Fibroblast of skin of left biceps (primary cell): ENCODE measurements around the gene CELF4.

ENCODE experiments used
- DNase-seq, 2 experiments: peaks; one replicate each; pipeline ENCODE4 v3.0.0-alpha.2; 2013; ENCODE audit warnings: low read depth in 2 of 2

The CELF4 gene

DNA sequence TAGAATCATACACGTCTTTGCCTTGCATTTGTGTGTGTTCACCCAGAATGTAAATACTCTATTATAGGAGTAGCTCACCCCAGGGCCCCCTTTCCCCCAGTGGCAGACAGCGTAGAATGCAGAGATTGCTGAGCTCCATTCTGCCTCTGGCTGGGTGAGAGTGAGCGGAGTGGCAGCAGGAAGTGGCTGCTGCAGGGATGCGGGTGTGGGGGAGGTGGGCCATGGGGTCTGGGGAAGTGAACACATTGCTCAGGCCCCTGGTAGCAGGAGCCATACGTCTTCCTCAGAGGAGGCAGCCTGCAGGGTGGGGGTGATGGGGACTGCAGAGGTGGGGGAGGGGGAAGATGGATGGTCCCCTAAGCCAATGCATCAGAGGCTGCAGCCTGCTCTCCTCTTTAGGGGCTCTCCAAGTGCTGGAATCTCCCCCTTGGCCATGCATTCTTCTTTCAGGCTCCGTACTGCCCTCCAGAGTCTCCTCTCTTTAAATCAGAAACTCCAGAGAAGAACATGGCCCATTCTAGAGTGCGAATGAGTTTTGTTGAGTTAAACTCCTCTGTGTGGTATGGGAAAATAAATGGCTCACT, 72.2 kb downstream of the CELF4 start:
- no peak for DNase-seq

DNA sequence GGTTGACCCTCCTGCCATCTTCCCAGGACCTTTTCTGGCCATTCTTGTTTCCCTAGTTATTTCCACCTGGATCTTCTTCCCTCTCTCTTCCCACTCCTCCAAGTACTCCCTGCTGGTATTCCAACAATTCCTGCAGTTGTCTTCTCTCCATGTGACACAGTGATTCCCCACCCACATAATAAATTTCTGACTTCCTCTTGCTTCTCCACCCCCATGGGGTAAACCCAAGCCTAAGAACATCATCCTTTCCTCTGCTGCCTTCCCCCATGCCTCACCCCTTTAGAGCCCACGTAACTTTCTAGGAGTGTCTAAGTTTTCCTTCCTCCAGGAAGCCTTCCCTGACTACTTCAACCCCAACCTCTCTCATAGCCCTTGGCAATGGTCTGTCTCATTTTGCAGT, 72.6 kb downstream of the CELF4 start:
- DNase-seq: no peak

DNA sequence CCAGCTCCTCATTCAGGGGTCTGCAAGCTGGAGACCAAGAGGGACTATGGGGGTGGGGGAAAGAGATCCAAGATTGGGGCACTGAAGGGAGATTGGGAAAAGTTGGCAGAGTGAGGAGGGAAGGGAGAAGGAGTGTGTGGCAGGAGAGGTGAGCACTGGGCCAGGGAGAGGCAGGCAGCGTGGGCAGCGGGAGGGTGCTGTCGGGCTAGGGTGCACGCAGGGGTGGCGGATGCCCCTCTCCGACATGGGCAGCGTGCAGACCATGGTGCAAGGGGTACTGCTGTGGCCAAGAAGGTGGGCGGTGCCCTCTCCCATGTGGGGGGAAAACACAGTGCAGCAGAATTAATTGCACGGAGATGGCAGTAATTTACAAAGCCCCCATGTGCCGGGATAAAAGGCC, 74.1 kb downstream of the CELF4 start:
- DNase-seq: no peak

DNA sequence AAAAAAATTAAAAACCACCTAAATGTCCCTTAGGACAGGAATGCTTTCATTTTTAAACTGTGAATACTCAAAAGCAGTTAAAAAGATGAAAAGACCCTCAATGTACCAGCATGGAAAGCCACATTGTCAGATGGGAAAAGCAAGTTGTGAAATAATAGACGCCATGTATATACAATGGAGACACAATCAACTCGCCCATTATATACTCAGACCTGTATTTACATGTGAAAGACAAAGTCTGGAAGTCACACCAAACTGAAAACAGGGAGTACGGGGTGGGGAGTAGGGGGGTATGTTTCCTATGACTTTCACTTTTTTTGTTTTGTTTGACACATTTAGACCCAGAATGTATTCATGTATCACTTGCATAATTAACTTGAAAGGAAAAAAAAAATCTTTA, 75.6 kb downstream of the CELF4 start:
- DNase-seq: no peak

DNA sequence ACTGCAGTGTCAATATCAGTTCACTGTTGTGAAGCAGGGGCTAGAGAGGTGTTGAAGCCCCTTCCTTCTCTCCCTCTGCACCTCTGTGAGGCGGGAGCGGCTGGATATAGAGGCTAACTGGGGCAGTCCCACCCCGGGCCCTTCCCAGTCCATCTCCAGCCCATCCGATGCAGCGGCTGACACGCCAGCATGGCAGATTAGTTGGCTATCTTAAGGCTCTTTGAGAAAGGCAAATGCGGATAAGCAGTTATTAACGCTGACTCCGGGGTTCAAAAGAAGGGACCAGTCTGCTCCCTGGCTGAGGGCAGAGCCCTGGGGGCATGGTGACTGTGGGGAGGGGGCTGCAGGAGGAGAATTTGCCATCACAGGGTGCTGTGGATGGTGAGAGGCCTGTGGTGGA, 76.6 kb downstream of the CELF4 start:
- DNase-seq: no peak

DNA sequence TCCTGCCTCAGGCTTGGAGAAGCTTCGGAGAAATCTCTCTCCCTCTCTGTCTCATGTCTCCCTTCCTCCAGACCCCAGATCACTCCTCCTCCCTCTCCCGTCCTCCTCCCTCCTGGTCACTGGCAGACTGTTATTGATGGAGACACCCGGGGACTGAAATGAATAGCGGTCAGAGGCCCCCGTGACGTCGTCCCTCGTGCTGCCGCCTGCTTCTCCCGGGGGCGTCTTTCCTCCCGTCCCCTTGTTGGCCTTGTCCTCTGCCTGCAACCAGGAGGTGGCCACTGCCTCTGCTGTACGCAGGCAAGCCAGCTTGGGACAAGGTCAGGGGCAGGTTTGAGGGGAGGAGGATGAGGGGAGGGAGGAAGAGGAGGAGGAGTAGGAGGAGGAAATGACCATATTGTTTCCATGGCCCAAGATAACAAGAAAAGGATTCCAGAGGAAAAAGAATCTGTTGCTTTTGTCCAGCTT, 78.2 kb downstream of the CELF4 start:
- no peak for DNase-seq

DNA sequence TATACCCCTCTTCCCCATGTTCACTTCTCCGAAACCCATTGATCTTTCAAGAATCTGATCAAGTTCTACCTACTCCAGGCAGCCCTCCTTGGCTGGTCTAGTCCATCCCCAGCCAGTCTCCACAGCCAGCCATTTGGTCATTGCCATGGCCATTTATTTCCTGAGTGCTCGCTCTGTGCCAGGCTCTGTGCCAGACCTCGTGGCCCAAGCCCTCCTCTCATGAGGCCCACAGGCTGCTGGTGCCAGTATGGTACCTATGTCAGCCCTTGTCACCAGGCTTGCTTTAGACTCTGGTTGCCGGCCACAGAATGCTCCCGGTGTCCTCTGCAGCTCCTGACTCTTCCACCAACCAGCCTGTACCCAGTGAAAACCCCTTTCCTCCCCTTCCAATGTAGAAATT, 78.8 kb downstream of the CELF4 start:
- no peak for DNase-seq

DNA sequence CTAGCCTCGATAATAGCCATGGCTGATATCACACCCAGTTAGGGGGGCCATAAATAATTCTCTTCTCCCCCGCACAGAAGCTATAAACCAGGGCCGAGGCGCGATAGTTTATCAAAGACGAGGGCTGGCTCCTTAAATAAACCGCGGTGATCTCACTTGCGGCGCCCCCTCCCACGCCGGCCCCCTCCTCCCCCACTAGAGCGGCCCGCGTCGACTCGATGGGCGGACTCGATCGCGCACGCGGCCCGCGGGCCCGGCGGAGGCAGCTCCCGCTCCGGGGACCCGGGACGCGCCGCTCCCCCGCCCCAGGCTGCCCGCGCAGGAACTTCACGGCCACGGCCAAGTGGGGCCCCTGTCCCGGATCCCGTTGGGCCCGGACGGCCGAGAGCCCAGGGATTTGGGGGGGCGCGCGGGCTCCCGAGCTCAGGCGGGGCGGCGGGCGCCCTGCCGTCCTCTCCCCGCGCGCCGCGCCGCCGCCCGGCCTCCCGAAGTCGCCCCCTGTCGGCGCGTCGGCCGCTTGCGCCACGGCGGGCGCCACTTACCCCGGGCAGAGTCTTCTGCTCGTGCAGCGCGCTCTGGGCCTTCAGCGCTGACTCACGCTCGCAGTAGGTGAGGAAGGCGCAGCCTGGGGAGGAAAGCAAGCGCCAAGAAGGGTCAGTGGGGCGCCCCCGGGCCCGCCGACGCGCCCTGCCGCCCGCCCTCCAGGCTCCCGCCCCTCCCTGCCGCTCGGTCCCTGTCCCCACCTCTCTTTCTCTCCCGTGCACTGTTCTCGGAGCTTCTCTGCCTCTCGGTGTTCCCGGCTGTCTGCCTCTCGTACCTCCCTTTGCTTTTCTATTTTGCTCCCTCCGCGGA, 80.4 kb downstream of the CELF4 start:
- DNase-seq: no peak

DNA sequence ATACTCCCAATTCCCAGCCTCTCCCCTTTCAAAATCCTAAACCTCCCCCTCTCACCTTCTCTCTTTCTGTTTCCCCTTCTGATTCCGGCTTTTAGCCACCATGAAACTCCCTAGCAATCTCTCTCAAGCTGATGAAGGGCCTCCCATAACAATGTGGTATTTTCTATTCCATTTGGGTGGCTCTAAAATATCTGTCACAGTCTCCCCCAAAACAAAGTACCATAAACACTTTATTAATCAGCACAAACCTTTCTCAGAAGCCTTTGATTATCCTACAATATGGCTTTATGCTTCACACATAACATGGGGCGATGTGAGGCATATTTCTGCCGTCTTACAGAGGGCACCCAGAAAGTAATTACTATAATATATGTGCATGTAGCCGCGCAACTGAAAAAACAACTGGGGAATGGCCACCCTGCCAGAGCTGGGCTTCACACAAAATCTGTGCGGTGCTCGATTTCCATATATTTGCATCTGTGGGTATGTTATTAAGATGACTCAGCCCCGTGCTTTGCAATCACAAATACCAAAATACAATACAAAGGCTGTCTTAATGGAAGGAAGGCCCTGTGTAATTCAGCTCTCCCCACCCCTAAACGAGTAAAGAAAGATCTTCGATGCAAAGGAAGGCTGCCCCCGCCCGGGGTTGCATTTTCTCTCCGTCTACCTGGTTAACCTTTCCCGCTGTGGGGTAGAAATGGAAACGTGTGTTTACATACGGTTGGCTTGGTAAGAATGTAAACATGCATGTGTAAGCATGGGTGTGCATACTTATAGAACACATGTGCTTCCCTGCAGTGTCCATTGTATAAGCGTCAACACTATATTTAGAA, 81.4 kb downstream of the CELF4 start:
- no peak for DNase-seq

DNA sequence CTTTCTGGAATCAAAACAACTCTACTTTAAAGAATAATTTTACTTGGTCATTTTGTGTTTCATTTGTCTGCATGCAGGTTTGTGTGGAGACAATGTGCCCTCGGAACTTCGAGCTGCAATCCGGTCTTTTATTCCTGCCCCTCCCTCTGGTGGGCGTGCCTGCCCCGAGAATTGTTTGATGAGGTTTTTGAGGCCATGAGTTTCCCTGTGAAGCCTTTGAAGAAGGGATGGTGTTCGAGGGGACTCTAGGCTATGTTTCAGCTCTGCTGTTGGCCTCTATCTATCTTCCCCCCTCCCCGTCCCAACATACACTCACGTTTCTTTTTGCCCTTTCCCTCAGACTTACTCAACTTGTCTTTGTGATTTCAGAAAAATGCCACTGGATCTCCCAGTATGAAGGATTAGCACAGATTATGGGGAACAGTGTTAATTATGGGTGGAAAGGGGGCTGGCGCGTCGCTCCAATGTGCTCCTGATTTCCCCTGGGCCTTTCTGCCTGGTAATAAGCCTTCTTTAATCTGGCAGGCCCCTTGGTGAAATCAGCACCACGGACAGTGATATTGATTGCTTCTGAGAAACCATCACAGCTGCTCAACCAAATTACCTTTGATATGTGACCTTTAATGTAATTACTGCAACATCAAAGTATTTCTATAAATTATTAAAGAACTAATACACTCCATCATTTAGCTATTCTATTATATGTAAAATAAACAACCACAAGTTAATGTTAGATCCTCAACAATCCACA, 82.2 kb downstream of the CELF4 start:
- DNase-seq: no peak

DNA sequence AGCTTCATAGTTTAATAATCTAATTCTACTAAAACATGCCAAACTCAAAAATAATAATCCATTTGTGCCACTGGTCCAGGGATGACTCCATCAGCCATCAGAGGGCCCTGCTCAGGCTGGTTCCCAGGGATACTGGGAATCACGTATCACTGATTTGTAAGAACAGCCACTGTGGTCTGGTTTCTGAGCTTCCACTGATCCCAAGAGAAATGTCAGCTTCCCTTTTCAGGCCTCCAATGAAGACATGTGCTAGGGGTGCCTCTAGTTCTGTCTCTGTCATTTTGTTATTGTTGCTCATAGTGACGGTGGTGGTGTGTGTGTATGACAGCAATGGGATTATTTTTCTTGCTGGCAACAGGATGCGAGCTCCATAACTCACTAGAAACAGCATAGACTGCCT, 83.2 kb downstream of the CELF4 start:
- no peak for DNase-seq

DNA sequence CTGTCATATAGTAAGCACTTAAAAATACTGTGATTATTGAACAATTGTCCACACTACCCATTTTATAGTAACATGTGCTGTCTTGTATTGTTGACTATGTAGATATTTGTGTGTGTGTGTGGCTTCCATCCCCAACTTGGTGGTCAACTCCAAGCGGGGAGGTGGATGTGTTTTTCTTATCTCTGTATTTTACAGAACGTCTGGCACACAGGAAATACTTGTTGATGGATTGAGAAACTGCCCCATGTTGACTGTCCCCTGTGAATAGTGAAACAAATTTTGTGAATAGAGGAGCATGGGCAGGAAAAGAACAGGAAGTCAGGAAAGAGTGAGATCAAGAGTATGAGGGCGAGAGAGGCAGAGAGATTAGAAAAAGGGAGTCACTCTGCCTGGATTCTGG, 83.6 kb downstream of the CELF4 start:
- DNase-seq: no peak

DNA sequence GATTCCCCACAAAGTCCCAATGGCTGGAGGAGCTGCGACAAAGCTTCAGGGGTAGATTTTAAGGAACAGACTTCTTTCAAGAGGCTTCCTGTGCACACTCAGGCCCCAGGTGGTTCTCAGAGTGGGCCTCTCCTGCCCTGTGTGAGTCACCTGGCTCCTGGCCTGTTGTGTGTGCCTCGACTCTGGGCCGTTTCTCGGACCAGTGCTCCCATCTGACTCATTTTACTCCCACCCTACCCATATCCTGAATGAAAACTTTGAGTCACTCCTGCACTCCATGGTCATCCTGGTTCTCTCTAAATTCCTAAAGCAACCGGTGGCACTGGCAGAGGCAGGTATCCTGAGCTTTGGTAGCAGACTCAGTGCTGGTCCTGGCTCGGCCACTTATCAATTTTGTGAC, 84.1 kb downstream of the CELF4 start:
- DNase-seq: no peak

DNA sequence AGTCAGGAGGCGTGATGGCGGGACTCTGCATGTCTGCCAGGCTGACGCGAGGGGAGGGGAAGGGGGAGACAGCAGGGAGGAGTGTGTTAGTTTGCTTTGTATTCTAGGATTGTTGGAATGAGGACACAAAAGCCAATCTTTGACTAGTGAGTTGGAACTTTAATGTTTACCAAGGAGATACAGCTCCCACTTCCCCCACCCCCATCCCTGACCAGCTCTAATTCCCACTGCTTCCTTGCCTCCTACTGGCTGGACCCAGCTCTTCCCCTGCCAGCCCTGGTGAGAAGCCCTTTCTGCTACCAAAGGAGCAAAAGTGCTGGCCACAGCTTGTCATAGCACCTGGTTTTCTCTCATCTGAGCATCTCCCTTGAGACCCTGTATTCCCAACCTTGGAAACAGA, 84.5 kb downstream of the CELF4 start:
- no peak for DNase-seq

DNA sequence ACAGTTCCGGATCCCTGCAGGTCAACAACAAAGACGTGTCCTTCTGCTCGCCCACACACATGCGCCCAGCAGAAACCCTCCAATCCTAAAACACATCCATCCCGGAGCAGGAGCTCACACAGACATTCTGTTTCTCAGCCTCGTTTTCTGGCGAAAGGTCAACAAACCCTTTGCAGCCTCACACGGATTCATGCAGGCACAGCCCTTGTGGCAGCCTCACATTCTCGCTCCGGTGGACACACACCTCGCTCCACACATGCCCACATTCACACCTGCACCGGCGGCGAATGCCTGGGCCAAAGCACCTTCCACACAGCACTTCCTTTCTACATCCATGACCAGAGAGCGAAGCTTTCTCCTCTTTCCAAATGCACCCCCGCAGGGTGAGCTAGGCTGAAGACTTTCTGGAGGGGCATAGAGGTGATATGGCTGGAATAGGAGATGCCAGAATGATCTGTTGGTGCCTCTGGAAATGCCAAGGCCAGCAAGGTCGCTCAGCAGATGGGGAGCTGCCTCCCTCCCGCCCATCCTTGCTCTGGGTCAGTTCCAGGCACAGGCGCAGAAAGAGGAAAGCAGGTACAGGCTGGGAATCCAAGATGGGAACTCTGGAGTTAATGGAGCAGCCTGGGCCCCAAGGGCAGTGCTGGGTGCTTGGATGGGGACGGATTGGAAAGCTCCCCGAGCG, 88.8 kb downstream of the CELF4 start:
- DNase-seq: no peak

DNA sequence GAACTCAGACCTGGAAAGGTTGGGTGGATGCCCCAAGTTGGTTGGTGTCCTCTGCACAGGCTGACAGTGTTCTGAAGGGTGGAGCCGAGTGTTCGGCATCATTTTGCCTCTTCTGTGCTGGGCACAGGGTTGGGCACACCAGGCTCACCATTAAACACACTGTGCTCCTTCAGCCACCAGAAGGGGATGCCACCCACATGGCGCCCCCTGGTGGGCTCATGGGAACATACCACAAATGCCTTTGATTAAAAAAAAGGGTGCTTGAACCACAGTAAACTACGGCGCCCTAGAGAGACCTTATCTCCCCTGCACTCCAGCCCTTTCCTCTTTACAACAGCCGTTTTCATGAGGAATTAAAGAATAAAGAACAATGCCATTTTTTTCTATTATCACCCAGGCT, 89.4 kb downstream of the CELF4 start:
- no peak for DNase-seq

DNA sequence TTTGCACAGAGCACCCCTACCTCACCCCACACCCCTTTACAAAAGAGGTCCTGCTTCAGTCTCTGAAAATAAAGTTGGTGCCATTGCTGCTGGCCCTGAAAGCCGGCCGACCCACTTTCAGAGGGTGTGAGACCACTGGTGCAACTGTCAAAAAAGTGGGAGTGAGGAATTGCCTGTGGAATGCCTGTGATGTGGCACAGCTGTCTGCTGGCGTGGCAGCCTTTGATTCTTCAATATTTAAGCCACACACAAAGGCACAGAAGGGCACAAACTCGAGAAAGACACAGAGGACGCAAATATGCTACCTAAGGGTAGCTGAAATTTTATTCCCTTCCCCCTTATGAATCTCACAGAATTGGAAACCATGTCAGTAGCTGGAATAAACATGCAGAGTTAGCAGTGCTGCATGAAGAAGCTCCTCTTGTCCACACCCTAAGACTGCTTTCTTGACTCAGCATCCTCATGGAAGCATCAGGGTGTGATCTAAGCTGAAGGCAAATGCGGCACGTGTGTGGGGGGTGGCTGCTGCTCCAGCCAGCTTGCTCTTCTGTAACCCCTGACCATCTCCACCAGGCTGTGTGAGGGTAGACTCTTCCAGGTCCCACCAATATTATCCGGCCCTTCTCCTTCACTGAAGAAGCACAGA, 92.3 kb downstream of the CELF4 start:
- no peak for DNase-seq

DNA sequence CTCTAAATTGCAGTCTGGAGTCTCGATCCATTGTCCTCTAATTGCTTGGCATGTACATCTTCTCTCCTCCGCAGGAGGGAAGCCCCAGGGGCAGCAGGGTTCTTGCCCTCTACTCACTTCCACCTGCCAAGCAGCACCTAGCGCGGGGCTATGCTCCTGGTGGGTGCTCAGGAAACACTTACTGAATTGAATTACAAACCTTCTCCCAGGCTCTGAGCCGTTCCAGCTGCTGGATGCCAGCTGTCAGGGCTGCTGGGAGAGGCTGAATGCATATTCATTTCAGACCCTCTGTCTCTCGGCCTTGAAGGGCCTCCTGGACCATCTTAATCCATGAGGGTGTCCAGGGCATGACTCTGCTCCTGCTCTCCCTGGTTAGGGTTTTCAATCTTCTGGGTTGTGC, 94.0 kb downstream of the CELF4 start:
- no peak for DNase-seq

DNA sequence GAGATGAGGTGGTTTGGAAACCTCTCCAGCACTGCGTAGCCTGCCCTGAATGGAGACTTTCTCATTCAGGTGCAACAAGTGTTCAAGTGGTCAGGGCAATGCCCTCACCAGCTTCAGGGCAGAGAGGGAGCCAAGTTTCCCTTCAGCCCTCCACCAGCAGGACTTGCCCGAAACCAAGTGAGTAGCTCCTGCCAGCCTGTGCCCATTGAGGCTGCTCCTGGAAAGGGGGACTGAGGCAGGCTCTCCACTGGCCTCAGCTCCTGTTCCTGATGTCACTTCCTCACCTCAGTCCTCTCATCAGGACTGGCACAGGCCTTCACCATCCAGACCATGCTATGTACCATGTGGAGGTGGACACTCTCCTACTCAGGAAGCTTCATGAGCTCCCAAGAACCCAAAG, 94.6 kb downstream of the CELF4 start:
- no peak for DNase-seq

DNA sequence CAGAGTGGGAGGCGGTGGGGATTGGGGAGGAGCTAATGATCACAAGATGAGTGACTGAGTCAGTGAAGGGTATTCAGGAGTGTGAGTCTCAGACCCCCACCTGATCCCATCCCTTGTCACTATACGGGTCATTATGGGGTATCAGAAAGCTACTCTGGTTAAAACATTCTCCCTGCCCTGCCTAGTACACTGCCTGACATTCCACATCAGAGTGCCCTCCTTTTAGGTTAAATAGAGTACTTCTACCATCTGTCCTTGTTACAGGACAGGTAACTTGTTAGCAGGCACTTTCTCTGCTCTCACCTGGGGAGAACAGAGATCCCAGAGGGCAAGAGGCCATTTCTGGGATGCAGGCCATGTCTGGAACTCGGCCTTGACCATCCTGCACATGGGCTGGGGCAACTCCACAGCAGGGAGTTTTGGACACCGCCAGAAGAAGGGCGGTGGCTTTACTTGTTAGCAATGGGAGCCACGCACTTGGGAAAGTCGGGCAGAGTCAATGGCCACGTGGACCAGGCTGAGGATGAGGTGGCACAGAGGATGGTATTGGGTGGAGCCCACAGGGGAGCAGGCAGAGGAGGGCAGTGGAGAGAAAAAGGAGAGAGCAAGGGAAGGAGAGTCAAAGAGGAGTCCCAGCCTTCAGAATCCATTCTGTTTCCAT, 98.5 kb downstream of the CELF4 start:
- DNase-seq: no peak
